IMR-90 (cell line): ENCODE measurements around the gene PEAK3. TPM values are rescaled to one million over a fixed set of nuclear protein-coding genes. Genes with fewer than 3 reads are reported as not detected.

ENCODE experiments used
- ATAC-seq: fragments of 200-7000 bp; cut with Tn5 transposase; 2 replicates; pipeline ENCODE4 v1.9.1; 2020; ENCODE audit warnings: low read depth, mild to moderate bottlenecking, moderate library complexity
- BruUV-seq: library from RNA; stranded (reverse); fragments of 400-500 nt; replicated peaks from 2 replicates; lab custom pipeline; 2021; lab: Mats Ljungman, UMichigan
- CTCF ChIA-PET: fragments of 300-600 bp; formaldehyde crosslinking; extraction: SDS; loops from one replicate; lab custom pipeline; 2021; ENCODE audit warnings: antibody characterized with exemption; lab: Yijun Ruan, JAX
- POLR2A ChIA-PET: fragments of 300-600 bp; sonication (Branson Sonifier 250); formaldehyde crosslinking; loops from one replicate; lab custom pipeline; 2022; ENCODE audit warnings: antibody characterized with exemption; ENCODE audit not compliant: unreplicated experiment; lab: Charles Lee
- DNase-seq: peaks from one replicate; pipeline ENCODE4 v3.0.0; 2013
- H2AFZ ChIP-seq: replicated peaks from 2 replicates; pipeline ENCODE3; 2013; ENCODE audit warnings: low read length, mild to moderate bottlenecking; ENCODE audit not compliant: poor library complexity
- H2AK5ac ChIP-seq: 2 replicates; pipeline ENCODE4 v1.6.1; 2013; ENCODE audit warnings: low read depth, low read length, inconsistent platforms
- H2AK9ac ChIP-seq: replicated peaks from 2 replicates; pipeline ENCODE3; 2013; ENCODE audit warnings: mild to moderate bottlenecking, low read depth, low read length, moderate library complexity; ENCODE audit not compliant: poor library complexity
- H2BK120ac ChIP-seq: 2 replicates; pipeline ENCODE4 v1.6.1; 2013; ENCODE audit warnings: low read depth, low read length, inconsistent platforms
- H2BK15ac ChIP-seq: 3 replicates; pipeline ENCODE4 v1.6.1; 2013; ENCODE audit warnings: low read depth, low read length, inconsistent platforms
- H2BK20ac ChIP-seq: 2 replicates; pipeline ENCODE4 v1.6.1; 2013; ENCODE audit warnings: low read depth, mild to moderate bottlenecking, inconsistent platforms, low read length, moderate library complexity
- H2BK5ac ChIP-seq: 2 replicates; pipeline ENCODE4 v1.6.1; 2013; ENCODE audit warnings: mild to moderate bottlenecking, low read depth, low read length, inconsistent platforms; ENCODE audit not compliant: poor library complexity, severe bottlenecking
- H3K14ac ChIP-seq: replicated peaks from 2 replicates; pipeline ENCODE4 v1.6.1; 2013; ENCODE audit warnings: low read depth, low read length, inconsistent platforms
- H3K18ac ChIP-seq: 2 replicates; pipeline ENCODE4 v1.6.1; 2013; ENCODE audit warnings: low read depth, low read length, control low read depth
- H3K23ac ChIP-seq: 2 replicates; pipeline ENCODE4 v1.6.1; 2013; ENCODE audit warnings: low read depth, low read length, inconsistent platforms
- H3K27ac ChIP-seq: 2 replicates; pipeline ENCODE4 v1.5.1; 2013; ENCODE audit warnings: mild to moderate bottlenecking, control low read depth, low read length; ENCODE audit not compliant: insufficient read depth
- H3K27me3 ChIP-seq: 2 replicates; pipeline ENCODE4 v1.6.1; 2013; ENCODE audit warnings: low read length; ENCODE audit not compliant: control insufficient read depth, insufficient read depth
- H3K36me3 ChIP-seq: 2 replicates; pipeline ENCODE4 v1.6.1; 2013; ENCODE audit warnings: low read length, mixed read lengths; ENCODE audit not compliant: control insufficient read depth, insufficient read depth
- H3K4ac ChIP-seq: 2 replicates; pipeline ENCODE4 v1.6.1; 2013; ENCODE audit warnings: low read depth, low read length, inconsistent platforms
- H3K4me1 ChIP-seq: 2 replicates; pipeline ENCODE4 v1.6.1; 2013; ENCODE audit warnings: low read length, mixed read lengths; ENCODE audit not compliant: control insufficient read depth, insufficient read depth
- H3K4me2 ChIP-seq: 2 replicates; pipeline ENCODE4 v1.6.1; 2013; ENCODE audit warnings: low read depth, mild to moderate bottlenecking, control low read depth, low read length, moderate library complexity
- H3K4me3 ChIP-seq: 2 replicates; pipeline ENCODE4 v1.5.1; 2013; ENCODE audit warnings: low read depth, mild to moderate bottlenecking, control low read depth, low read length, moderate library complexity; ENCODE audit not compliant: insufficient read depth
- H3K56ac ChIP-seq: 2 replicates; pipeline ENCODE4 v1.6.1; 2013; ENCODE audit warnings: low read length, inconsistent platforms; ENCODE audit not compliant: insufficient read depth; ENCODE audit errors: extremely low read depth
- H3K79me1 ChIP-seq, 2 experiments: 2 replicates each; pipeline ENCODE4 v1.6.1; 2013; ENCODE audit warnings: low read length in 2 of 2, inconsistent platforms in 1 of 2, low read depth in 1 of 2
- H3K9ac ChIP-seq: 2 replicates; pipeline ENCODE4 v1.6.1; 2013; ENCODE audit warnings: low read depth, low read length, control low read depth
- H3K9me1 ChIP-seq: 2 replicates; pipeline ENCODE4 v1.6.1; 2013; ENCODE audit warnings: low read length, inconsistent platforms; ENCODE audit not compliant: insufficient read depth
- H3K9me3 ChIP-seq: 2 replicates; pipeline ENCODE4 v1.6.1; 2013; ENCODE audit warnings: low read length; ENCODE audit not compliant: control insufficient read depth, insufficient read depth
- H4K20me1 ChIP-seq: 2 replicates; pipeline ENCODE4 v1.6.1; 2013; ENCODE audit warnings: low read length, inconsistent platforms; ENCODE audit not compliant: insufficient read depth
- H4K5ac ChIP-seq: 2 replicates; pipeline ENCODE4 v1.6.1; 2013; ENCODE audit warnings: mild to moderate bottlenecking, low read depth, low read length, control low read depth
- H4K8ac ChIP-seq, 2 experiments: 2 replicates each; pipeline ENCODE4 v1.6.1; 2013; ENCODE audit warnings: low read depth in 2 of 2, low read length in 2 of 2, control low read depth in 1 of 2, inconsistent platforms in 1 of 2
- H4K91ac ChIP-seq: 2 replicates; pipeline ENCODE4 v1.6.1; 2013; ENCODE audit warnings: low read depth, low read length, inconsistent platforms; ENCODE audit not compliant: insufficient read depth
- BHLHE40 ChIP-seq: fragments of 150-350 bp; IDR thresholded peaks from 2 replicates; pipeline ENCODE4 v1.6.1; 2016; ENCODE audit warnings: mild to moderate bottlenecking, low read depth, low read length
- CEBPB ChIP-seq: IDR thresholded peaks from 2 replicates; pipeline ENCODE4 v1.6.1; 2012; ENCODE audit warnings: low read depth, low read length, improper control_type of control experiment
- CHD1 ChIP-seq: IDR thresholded peaks from 2 replicates; pipeline ENCODE4 v1.6.1; 2012; ENCODE audit warnings: low read depth, low read length, improper control_type of control experiment
- MAFK ChIP-seq: IDR thresholded peaks from 2 replicates; pipeline ENCODE4 v1.6.1; 2012; ENCODE audit warnings: low read depth, low read length, improper control_type of control experiment
- MAZ ChIP-seq: IDR thresholded peaks from 2 replicates; pipeline ENCODE4 v1.6.1; 2012; ENCODE audit warnings: low read depth, mild to moderate bottlenecking, low read length, improper control_type of control experiment, moderate library complexity, borderline replicate concordance
- MXI1 ChIP-seq: IDR thresholded peaks from 2 replicates; pipeline ENCODE4 v1.6.1; 2012; ENCODE audit warnings: low read depth, mild to moderate bottlenecking, low read length, moderate library complexity, borderline replicate concordance
- POLR2A ChIP-seq: IDR thresholded peaks from 2 replicates; pipeline ENCODE4 v1.6.1; 2012; ENCODE audit warnings: mild to moderate bottlenecking, low read depth, low read length
- RAD21 ChIP-seq: IDR thresholded peaks from 2 replicates; pipeline ENCODE4 v1.6.1; 2012; ENCODE audit warnings: low read length, improper control_type of control experiment
- SMC3 ChIP-seq: fragments of 150-350 bp; IDR thresholded peaks from 2 replicates; pipeline ENCODE4 v1.6.1; 2016; ENCODE audit warnings: low read depth, mild to moderate bottlenecking, antibody characterized with exemption, low read length, moderate library complexity
- WGBS, 2 experiments: methylation state at CpG; one replicate each; pipeline versions ENCODE4 v1.1.5 to v1.1.7; 2013; ENCODE audit warnings: missing lambda C conversion rate in 2 of 2; ENCODE audit not compliant: insufficient read length in 1 of 2; ENCODE audit errors: extremely low coverage in 2 of 2; 5-methylcytosine and 5-hydroxymethylcytosine counted together
- dilution Hi-C: fragments of 300-500 bp; cut with HindIII; formaldehyde crosslinking; loops from one replicate; pipeline ENCODE4 v1.14.3; 2018; ENCODE audit warnings: low sequenced_read_pairs; ENCODE audit not compliant: unreplicated experiment
- in situ Hi-C: fragments of 300-500 bp; cut with MboI; formaldehyde crosslinking; loops from 3 replicates; pipeline ENCODE4 v1.14.3; 2019; ENCODE audit warnings: low sequenced_read_pairs, inconsistent platforms, mixed read lengths
- intact Hi-C: fragments of 100-400 bp; cut with micrococcal nuclease; formaldehyde crosslinking; loops from 2 replicates; pipeline ENCODE4 v1.10.0; 2022
- polyA plus RNA-seq, 3 experiments: library from polyadenylated mRNA; depleted of rRNA; stranded (reverse); fragments of >200 nt; gene quantifications; 2 replicates each; pipeline ENCODE4 v1.2.3, GENCODE V29; 2012; ENCODE audit warnings: low replicate concordance in 1 of 3
- total RNA-seq: library from RNA; depleted of rRNA; stranded (reverse); fragments of >200 nt; gene quantifications from 2 replicates; pipeline ENCODE4 v1.2.3, GENCODE V29; 2012
- TF ChIP-seq, protein P1 (sequence below): fragments of 150-350 bp; IDR thresholded peaks from 2 replicates; pipeline ENCODE4 v1.6.1; 2016; ENCODE audit warnings: low read depth, mild to moderate bottlenecking, low read length, moderate library complexity, borderline replicate concordance
- TF ChIP-seq, protein P2 (sequence below): conservative IDR thresholded peaks from 2 replicates; pipeline ENCODE4 v1.5.1; 2012; ENCODE audit warnings: mild to moderate bottlenecking, low read depth, low read length, improper control_type of control experiment
- TF ChIP-seq, protein P3 (sequence below): fragments of 150-350 bp; IDR thresholded peaks from 2 replicates; pipeline ENCODE4 v1.6.1; 2017; ENCODE audit warnings: mild to moderate bottlenecking, antibody characterized with exemption, low read length, low read depth

The PEAK3 gene
- total and polyA plus RNA-seq, 2 of the 4 experiments (the other 2 are of a cell fraction), result under 0.01 to 0.09 TPM

DNA sequence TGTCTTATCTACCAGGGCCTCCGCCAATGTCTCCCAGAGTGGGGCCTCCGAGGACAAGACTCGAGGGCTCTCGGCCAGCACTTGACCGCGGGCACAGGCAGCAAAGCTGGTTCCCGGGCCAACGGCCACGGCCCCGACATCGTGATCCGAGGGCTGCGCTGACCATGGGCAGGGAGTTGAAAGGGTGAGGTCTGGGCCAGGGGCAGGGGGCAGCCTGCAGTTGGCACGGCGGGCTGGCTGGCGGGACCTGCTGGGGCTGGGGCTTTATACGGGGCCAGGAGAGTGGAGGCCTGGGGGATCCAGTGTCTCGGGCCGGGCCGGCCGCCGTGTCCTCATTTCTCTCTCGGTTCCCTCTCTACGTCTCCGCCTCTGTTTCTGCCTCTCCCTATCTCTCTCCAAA is 35.8 kb upstream of the PEAK3 start:
- Histone ChIP-seq H4K8ac (no peak overlapping the region), H3K9me1 (no peaks in the 10 kb centered on the region), H4K20me1 (no peaks in the 10 kb centered on the region; the same call in 1 of the 2 replicates), H2AFZ (no peak overlapping the region), H3K56ac (no peak overlapping the region), H4K5ac (no peak overlapping the region), H3K27me3 (peaks cover 3% of the 10 kb centered on the region; the same call in 1 of the 2 replicates), H3K14ac (no peak overlapping the region), H2BK20ac (no peak overlapping the region), H2BK5ac (no peak overlapping the region), H4K91ac (no peak overlapping the region), H3K36me3 (peaks cover 12% of the 10 kb centered on the region; the same call in 1 of the 2 replicates), H3K27ac (no peak overlapping the region), H3K4ac (no peak overlapping the region), H3K4me3 (no peak overlapping the region), H3K18ac (no peak overlapping the region), H2AK9ac (no peak overlapping the region), H2AK5ac (no peak overlapping the region), H3K4me2 (no peak overlapping the region), H3K9ac (no peak overlapping the region), H3K9me3 (peaks cover 3% of the 10 kb centered on the region), H2BK120ac (no peak overlapping the region), H3K79me1 (no peaks in the 10 kb centered on the region), H3K4me1 (no peaks in the 10 kb centered on the region), H3K23ac (no peak overlapping the region), H2BK15ac (no peak overlapping the region)
- DNase-seq (no peak), ATAC-seq (no peak)
- WGBS, 2 experiments, result 93% methylated on average over 3 of the region's 25 CpGs; no CpG with 5 or more reads in 1 of the 2 experiments
- in situ Hi-C loops (loop anchor here (10.0 kb wide), 1 partner anchor 163 kb away; the partner anchor contains the start of gene AP3D1), dilution Hi-C loops (no loop called here), intact Hi-C loops (loop anchor here (2.0 kb wide), 1 partner anchor 81 kb away; the partner anchor contains the start of genes PLEKHJ1 and SF3A2)
- CTCF ChIA-PET, result no interaction called here
- POLR2A ChIA-PET, result no interaction called here
- BruUV-seq, result no TSS peak
- no peak for TF ChIP-seq RAD21
- no peak for TF ChIP-seq BHLHE40
- no peak for TF ChIP-seq CHD1
- TF ChIP-seq MAFK, result no peak
- no peak for TF ChIP-seq POLR2A
- TF ChIP-seq, protein P1, sequence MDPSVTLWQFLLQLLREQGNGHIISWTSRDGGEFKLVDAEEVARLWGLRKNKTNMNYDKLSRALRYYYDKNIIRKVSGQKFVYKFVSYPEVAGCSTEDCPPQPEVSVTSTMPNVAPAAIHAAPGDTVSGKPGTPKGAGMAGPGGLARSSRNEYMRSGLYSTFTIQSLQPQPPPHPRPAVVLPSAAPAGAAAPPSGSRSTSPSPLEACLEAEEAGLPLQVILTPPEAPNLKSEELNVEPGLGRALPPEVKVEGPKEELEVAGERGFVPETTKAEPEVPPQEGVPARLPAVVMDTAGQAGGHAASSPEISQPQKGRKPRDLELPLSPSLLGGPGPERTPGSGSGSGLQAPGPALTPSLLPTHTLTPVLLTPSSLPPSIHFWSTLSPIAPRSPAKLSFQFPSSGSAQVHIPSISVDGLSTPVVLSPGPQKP, result no peak
- TF ChIP-seq CEBPB, result no peak
- TF ChIP-seq, protein P2, sequence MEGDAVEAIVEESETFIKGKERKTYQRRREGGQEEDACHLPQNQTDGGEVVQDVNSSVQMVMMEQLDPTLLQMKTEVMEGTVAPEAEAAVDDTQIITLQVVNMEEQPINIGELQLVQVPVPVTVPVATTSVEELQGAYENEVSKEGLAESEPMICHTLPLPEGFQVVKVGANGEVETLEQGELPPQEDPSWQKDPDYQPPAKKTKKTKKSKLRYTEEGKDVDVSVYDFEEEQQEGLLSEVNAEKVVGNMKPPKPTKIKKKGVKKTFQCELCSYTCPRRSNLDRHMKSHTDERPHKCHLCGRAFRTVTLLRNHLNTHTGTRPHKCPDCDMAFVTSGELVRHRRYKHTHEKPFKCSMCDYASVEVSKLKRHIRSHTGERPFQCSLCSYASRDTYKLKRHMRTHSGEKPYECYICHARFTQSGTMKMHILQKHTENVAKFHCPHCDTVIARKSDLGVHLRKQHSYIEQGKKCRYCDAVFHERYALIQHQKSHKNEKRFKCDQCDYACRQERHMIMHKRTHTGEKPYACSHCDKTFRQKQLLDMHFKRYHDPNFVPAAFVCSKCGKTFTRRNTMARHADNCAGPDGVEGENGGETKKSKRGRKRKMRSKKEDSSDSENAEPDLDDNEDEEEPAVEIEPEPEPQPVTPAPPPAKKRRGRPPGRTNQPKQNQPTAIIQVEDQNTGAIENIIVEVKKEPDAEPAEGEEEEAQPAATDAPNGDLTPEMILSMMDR, result no peak
- no peak for TF ChIP-seq SMC3
- no peak for TF ChIP-seq MXI1
- TF ChIP-seq, protein P3, sequence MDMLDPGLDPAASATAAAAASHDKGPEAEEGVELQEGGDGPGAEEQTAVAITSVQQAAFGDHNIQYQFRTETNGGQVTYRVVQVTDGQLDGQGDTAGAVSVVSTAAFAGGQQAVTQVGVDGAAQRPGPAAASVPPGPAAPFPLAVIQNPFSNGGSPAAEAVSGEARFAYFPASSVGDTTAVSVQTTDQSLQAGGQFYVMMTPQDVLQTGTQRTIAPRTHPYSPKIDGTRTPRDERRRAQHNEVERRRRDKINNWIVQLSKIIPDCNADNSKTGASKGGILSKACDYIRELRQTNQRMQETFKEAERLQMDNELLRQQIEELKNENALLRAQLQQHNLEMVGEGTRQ, result no peak
- no peak for TF ChIP-seq MAZ
